PFSK-1 (cell line): ENCODE data around the gene SUPT3H.

ENCODE experiments used
- FOXP2 ChIP-seq: optimal IDR thresholded peaks from 2 replicates; pipeline ENCODE3; 2011; ENCODE audit warnings: borderline replicate concordance, control low read depth, inconsistent platforms; ENCODE audit not compliant: insufficient read depth; ENCODE audit errors: extremely low read length, extremely low read depth
- POLR2AphosphoS5 ChIP-seq: IDR thresholded peaks from 2 replicates; pipeline ENCODE4 v1.6.1; 2012; ENCODE audit warnings: low read depth, mild to moderate bottlenecking, control low read depth, low read length, moderate library complexity
- SIN3A ChIP-seq: IDR thresholded peaks from 2 replicates; pipeline ENCODE4 v1.6.1; 2012; ENCODE audit warnings: mild to moderate bottlenecking, low read length, moderate library complexity, borderline replicate concordance; ENCODE audit not compliant: insufficient read depth
- TAF1 ChIP-seq: IDR thresholded peaks from 2 replicates; pipeline ENCODE4 v1.6.1; 2012; ENCODE audit warnings: low read length, control low read depth, borderline replicate concordance; ENCODE audit not compliant: insufficient read depth
- TF ChIP-seq, protein P1 (sequence below), 2 experiments: IDR thresholded peaks; 2 replicates each; pipeline versions ENCODE4 v1.6.1 to v1.8.0; 2011 to 2012; ENCODE audit warnings: low read depth in 2 of 2, low read length in 2 of 2, control low read depth in 1 of 2, inconsistent platforms in 1 of 2, mild to moderate bottlenecking in 1 of 2, moderate library complexity in 1 of 2; ENCODE audit not compliant: insufficient read depth in 1 of 2

The SUPT3H gene

DNA sequence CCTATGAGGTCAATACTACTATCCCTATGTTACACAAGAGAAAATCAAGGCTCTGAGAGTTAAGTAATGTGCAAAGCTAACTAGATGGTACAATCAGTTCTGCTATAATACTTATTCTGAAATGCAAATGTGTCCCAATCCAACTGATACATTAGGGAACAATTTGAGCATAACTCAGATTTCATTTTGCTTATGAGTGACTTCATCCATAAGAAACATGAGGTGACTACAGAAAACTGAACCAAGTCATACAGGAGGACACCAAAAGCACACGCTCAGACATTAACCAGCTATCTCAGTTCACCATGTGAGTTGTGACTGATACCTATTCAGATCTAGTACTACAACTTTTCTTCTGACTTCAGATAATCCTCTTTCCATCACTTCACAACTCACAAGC, 229.5 kb downstream of the SUPT3H start:
- TF ChIP-seq FOXP2 = no peak
- TF ChIP-seq, protein P1, sequence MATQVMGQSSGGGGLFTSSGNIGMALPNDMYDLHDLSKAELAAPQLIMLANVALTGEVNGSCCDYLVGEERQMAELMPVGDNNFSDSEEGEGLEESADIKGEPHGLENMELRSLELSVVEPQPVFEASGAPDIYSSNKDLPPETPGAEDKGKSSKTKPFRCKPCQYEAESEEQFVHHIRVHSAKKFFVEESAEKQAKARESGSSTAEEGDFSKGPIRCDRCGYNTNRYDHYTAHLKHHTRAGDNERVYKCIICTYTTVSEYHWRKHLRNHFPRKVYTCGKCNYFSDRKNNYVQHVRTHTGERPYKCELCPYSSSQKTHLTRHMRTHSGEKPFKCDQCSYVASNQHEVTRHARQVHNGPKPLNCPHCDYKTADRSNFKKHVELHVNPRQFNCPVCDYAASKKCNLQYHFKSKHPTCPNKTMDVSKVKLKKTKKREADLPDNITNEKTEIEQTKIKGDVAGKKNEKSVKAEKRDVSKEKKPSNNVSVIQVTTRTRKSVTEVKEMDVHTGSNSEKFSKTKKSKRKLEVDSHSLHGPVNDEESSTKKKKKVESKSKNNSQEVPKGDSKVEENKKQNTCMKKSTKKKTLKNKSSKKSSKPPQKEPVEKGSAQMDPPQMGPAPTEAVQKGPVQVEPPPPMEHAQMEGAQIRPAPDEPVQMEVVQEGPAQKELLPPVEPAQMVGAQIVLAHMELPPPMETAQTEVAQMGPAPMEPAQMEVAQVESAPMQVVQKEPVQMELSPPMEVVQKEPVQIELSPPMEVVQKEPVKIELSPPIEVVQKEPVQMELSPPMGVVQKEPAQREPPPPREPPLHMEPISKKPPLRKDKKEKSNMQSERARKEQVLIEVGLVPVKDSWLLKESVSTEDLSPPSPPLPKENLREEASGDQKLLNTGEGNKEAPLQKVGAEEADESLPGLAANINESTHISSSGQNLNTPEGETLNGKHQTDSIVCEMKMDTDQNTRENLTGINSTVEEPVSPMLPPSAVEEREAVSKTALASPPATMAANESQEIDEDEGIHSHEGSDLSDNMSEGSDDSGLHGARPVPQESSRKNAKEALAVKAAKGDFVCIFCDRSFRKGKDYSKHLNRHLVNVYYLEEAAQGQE (IDR thresholded peaks at IDR 0.05; ENCODE audit: insufficient read depth in 1 of 2, low read depth in 2 of 2, low read length in 2 of 2) = no peak
- TF ChIP-seq SIN3A = no peak
- TF ChIP-seq TAF1 = no peak
- no peak for TF ChIP-seq POLR2AphosphoS5

DNA sequence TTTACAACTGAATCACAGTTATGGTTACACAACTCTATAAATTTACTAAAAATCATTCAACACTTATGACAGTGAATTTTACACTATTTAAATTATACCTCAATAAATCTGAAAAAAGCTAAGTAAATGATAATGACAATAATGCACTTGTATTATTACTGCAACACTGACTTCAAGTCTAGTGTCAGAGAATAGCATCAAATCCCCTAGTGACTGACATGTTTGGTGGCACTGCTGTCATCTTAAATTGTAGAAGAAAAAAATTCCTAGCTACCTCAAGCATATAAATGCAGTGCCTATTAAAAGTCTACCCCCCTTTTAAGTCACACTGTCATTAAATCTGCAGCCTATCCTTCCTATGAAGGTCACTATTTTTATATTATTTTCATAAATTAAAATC, 239.0 kb downstream of the SUPT3H start:
- TF ChIP-seq FOXP2 (no peak), TAF1 (no peak), POLR2AphosphoS5 (no peak), SIN3A (no peak)
- TF ChIP-seq, protein P1 (IDR thresholded peaks at IDR 0.05; ENCODE audit: insufficient read depth in 1 of 2, low read depth in 2 of 2, low read length in 2 of 2) = no peak

DNA sequence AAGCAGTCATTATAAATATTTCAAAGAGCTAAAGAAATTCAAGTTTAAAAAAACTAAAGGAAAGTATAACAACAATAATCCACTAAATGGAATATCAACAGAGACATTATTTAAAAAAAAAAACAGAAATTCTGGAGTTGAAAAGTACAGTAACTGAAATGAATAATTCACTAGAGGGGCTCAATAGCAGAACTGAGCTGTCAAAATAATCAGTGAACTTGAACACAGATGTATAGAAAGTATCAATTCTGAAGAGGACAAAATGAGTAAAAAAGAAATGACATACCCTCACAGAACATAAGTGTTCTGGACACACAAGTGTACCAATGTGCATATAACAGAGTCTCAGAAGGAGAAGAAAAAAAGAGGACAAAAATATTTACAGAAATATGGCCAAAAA, 241.2 kb downstream of the SUPT3H start:
- TF ChIP-seq TAF1 = no peak
- TF ChIP-seq SIN3A = no peak
- TF ChIP-seq FOXP2 = no peak
- TF ChIP-seq POLR2AphosphoS5 = no peak
- TF ChIP-seq, protein P1 (IDR thresholded peaks at IDR 0.05; ENCODE audit: insufficient read depth in 1 of 2, low read depth in 2 of 2, low read length in 2 of 2) = no peak

DNA sequence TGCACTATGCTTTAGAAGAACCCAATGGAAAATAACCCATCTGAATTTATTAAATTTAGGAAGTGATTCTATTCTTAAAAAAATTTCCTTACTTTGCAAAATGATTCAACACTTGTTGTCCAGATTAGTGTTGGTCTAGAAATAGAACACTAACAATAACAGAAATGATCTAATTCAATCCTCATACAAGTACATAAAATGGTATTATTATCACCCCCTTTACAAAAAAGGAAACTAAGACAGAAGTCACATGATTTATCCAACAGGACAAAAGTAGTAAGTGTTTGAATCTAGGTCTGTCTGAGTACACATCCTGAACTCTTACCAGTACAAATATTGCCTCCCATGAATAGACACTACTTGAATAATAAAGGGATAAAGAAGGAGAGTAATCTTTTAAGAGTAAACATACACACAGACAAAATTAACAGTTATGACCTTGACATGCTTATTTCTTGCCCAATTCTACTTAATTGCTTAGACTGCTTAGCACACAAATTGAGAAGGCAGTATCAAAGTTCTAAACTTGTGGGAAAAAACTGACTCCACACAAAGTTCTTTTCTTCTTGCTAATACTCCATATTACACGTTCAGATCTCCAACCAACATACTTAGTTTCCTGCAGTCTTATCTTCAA, 245.0 kb downstream of the SUPT3H start:
- TF ChIP-seq POLR2AphosphoS5 (no peak), SIN3A (no peak), TAF1 (no peak), FOXP2 (no peak)
- TF ChIP-seq, protein P1 (IDR thresholded peaks at IDR 0.05; ENCODE audit: insufficient read depth in 1 of 2, low read depth in 2 of 2, low read length in 2 of 2) = no peak

- TF ChIP-seq POLR2AphosphoS5 = no peak
- TF ChIP-seq, protein P1 (IDR thresholded peaks at IDR 0.05; ENCODE audit: insufficient read depth in 1 of 2, low read depth in 2 of 2, low read length in 2 of 2) = no peak
- TF ChIP-seq SIN3A = no peak
- TF ChIP-seq TAF1 = no peak
- TF ChIP-seq FOXP2 = no peak
Observed at GRCh38 chr6:45132059-45132458, 245.7 kb downstream of the SUPT3H start.
